ENCODE measurements around the gene RELT. TPM values are rescaled to one million over a fixed set of nuclear protein-coding genes. Genes with fewer than 3 reads are reported as not detected.

The RELT gene
- polyA plus RNA-seq, 4 donors: 0.67 to 3.3 (median 2.1) TPM

- FAIRE-seq (no peak), DNase-seq (no peak)
- Histone ChIP-seq H3K27ac (ENCODE audit: low read depth in 1 of 3, low read length in 2 of 3) (no peak overlapping the region), H3K36me3 (ENCODE audit: control insufficient read depth in 3 of 3, insufficient read depth in 2 of 3, low read depth in 1 of 3, low read length in 3 of 3) (peaks cover 0 to 26% (median 3%) of the 10 kb centered on the region in 3 donors), H3K27me3 (ENCODE audit: control insufficient read depth in 3 of 3, insufficient read depth in 3 of 3, low read length in 3 of 3) (no peaks in the 10 kb centered on the region), H3K4me1 (ENCODE audit: control insufficient read depth in 3 of 3, insufficient read depth in 2 of 3, low read depth in 1 of 3, low read length in 2 of 3) (peaks cover 2 to 24% (median 9%) of the 10 kb centered on the region in 3 donors), H3K9me3 (ENCODE audit: control insufficient read depth in 2 of 2, insufficient read depth in 1 of 2, low read depth in 1 of 2, low read length in 1 of 2) (no peaks in the 10 kb centered on the region), H3K4me3 (ENCODE audit: low read depth in 1 of 3, low read length in 3 of 3) (no peak overlapping the region)
- 74 to 87% (median 86%) methylated on average over 12 to 23 of the region's 23 CpGs for WGBS, 3 donors
Measured at GRCh38 chr11:73388265-73389133, 12.3 kb downstream of the RELT start.

- H3K36me3 ChIP-seq (ENCODE audit: control insufficient read depth in 3 of 3, insufficient read depth in 2 of 3, low read depth in 1 of 3, low read length in 3 of 3): peaks cover 0 to 31% (median 3%) of the 10 kb centered on the region in 3 donors
- no peak overlapping the region for H3K27ac ChIP-seq (ENCODE audit: low read depth in 1 of 3, low read length in 2 of 3)
- FAIRE-seq: no peak
- H3K4me3 ChIP-seq (ENCODE audit: low read depth in 1 of 3, low read length in 3 of 3): no peak overlapping the region
- H3K9me3 ChIP-seq (ENCODE audit: control insufficient read depth in 2 of 2, insufficient read depth in 1 of 2, low read depth in 1 of 2, low read length in 1 of 2): no peaks in the 10 kb centered on the region
- H3K27me3 ChIP-seq (ENCODE audit: control insufficient read depth in 3 of 3, insufficient read depth in 3 of 3, low read length in 3 of 3): no peaks in the 10 kb centered on the region
- DNase-seq: no peak
- WGBS, 3 donors: 84 to 89% (median 84%) methylated on average over 6 of the region's 6 CpGs
- peaks cover under 1 to 19% (median 5%) of the 10 kb centered on the region in 3 donors for H3K4me1 ChIP-seq (ENCODE audit: control insufficient read depth in 3 of 3, insufficient read depth in 2 of 3, low read depth in 1 of 3, low read length in 2 of 3)
Measured at GRCh38 chr11:73389134-73389525, 12.9 kb downstream of the RELT start.

- no peak for DNase-seq
- Histone ChIP-seq H3K4me1 (ENCODE audit: control insufficient read depth in 3 of 3, insufficient read depth in 2 of 3, low read depth in 1 of 3, low read length in 2 of 3) (peaks cover 0 to 17% (median 2%) of the 10 kb centered on the region in 3 donors), H3K27ac (ENCODE audit: low read depth in 1 of 3, low read length in 2 of 3) (no peak overlapping the region), H3K27me3 (ENCODE audit: control insufficient read depth in 3 of 3, insufficient read depth in 3 of 3, low read length in 3 of 3) (no peaks in the 10 kb centered on the region), H3K4me3 (ENCODE audit: low read depth in 1 of 3, low read length in 3 of 3) (no peak overlapping the region), H3K36me3 (ENCODE audit: control insufficient read depth in 3 of 3, insufficient read depth in 2 of 3, low read depth in 1 of 3, low read length in 3 of 3) (peaks cover 0 to 39% (median 3%) of the 10 kb centered on the region in 3 donors), H3K9me3 (ENCODE audit: control insufficient read depth in 2 of 2, insufficient read depth in 1 of 2, low read depth in 1 of 2, low read length in 1 of 2) (no peaks in the 10 kb centered on the region)
- WGBS, 3 donors: 42 to 65% (median 61%) methylated on average over 7 of the region's 7 CpGs
- FAIRE-seq: no peak
Measured at GRCh38 chr11:73389916-73390315, 13.7 kb downstream of the RELT start.

- 90 to 94% (median 94%) methylated on average over 12 of the region's 12 CpGs for WGBS, 3 donors
- no peaks in the 10 kb centered on the region for H3K9me3 ChIP-seq (ENCODE audit: control insufficient read depth in 2 of 2, insufficient read depth in 1 of 2, low read depth in 1 of 2, low read length in 1 of 2)
Measured at GRCh38 chr11:73390601-73391565, 14.7 kb downstream of the RELT start.

GRCh38 chr11:73391665-73392064 lies 15.5 kb downstream of the RELT start:
- FAIRE-seq: no peak
- Histone ChIP-seq H3K27ac (ENCODE audit: low read depth in 1 of 3, low read length in 2 of 3) (no peak overlapping the region), H3K36me3 (ENCODE audit: control insufficient read depth in 3 of 3, insufficient read depth in 2 of 3, low read depth in 1 of 3, low read length in 3 of 3) (peaks cover 0 to 48% (median 3%) of the 10 kb centered on the region in 3 donors), H3K4me3 (ENCODE audit: low read depth in 1 of 3, low read length in 3 of 3) (no peak overlapping the region), H3K9me3 (ENCODE audit: control insufficient read depth in 2 of 2, insufficient read depth in 1 of 2, low read depth in 1 of 2, low read length in 1 of 2) (no peaks in the 10 kb centered on the region), H3K4me1 (ENCODE audit: control insufficient read depth in 3 of 3, insufficient read depth in 2 of 3, low read depth in 1 of 3, low read length in 2 of 3) (peaks cover 0 to 3% (median 0%) of the 10 kb centered on the region in 3 donors), H3K27me3 (ENCODE audit: control insufficient read depth in 3 of 3, insufficient read depth in 3 of 3, low read length in 3 of 3) (no peaks in the 10 kb centered on the region)
- 92 to 95% (median 93%) methylated on average over 10 of the region's 10 CpGs for WGBS, 3 donors
- no peak for DNase-seq

More at GRCh38 chr11:73390601-73391565, 14.7 kb downstream of the RELT start:
- no peak overlapping the region for H3K27ac ChIP-seq (ENCODE audit: low read depth in 1 of 3, low read length in 2 of 3)
- DNase-seq: no peak
- no peak overlapping the region for H3K4me3 ChIP-seq (ENCODE audit: low read depth in 1 of 3, low read length in 3 of 3)
- peaks cover 0 to 47% (median 3%) of the 10 kb centered on the region in 3 donors for H3K36me3 ChIP-seq (ENCODE audit: control insufficient read depth in 3 of 3, insufficient read depth in 2 of 3, low read depth in 1 of 3, low read length in 3 of 3)
- FAIRE-seq: no peak
- no peaks in the 10 kb centered on the region for H3K27me3 ChIP-seq (ENCODE audit: control insufficient read depth in 3 of 3, insufficient read depth in 3 of 3, low read length in 3 of 3)
- H3K4me1 ChIP-seq (ENCODE audit: control insufficient read depth in 3 of 3, insufficient read depth in 2 of 3, low read depth in 1 of 3, low read length in 2 of 3): peaks cover 0 to 11% (median 0%) of the 10 kb centered on the region in 3 donors

- 93 to 95% (median 95%) methylated on average over 28 to 31 of the region's 31 CpGs for WGBS, 3 donors
- no peak overlapping the region for H3K4me3 ChIP-seq (ENCODE audit: low read depth in 1 of 3, low read length in 3 of 3)
- H3K9me3 ChIP-seq (ENCODE audit: control insufficient read depth in 2 of 2, insufficient read depth in 1 of 2, low read depth in 1 of 2, low read length in 1 of 2): no peaks in the 10 kb centered on the region
- peaks cover 0 to 51% (median 3%) of the 10 kb centered on the region in 3 donors for H3K36me3 ChIP-seq (ENCODE audit: control insufficient read depth in 3 of 3, insufficient read depth in 2 of 3, low read depth in 1 of 3, low read length in 3 of 3)
- DNase-seq (no peak), FAIRE-seq (no peak)
- no peaks in the 10 kb centered on the region for H3K27me3 ChIP-seq (ENCODE audit: control insufficient read depth in 3 of 3, insufficient read depth in 3 of 3, low read length in 3 of 3)
- peaks cover 0 to 3% (median 0%) of the 10 kb centered on the region in 3 donors for H3K4me1 ChIP-seq (ENCODE audit: control insufficient read depth in 3 of 3, insufficient read depth in 2 of 3, low read depth in 1 of 3, low read length in 2 of 3)
- H3K27ac ChIP-seq (ENCODE audit: low read depth in 1 of 3, low read length in 2 of 3): no peak overlapping the region
Measured at GRCh38 chr11:73392108-73393010, 16.2 kb downstream of the RELT start.

- DNase-seq: no peak
- Histone ChIP-seq H3K27me3 (ENCODE audit: control insufficient read depth in 3 of 3, insufficient read depth in 3 of 3, low read length in 3 of 3) (no peaks in the 10 kb centered on the region), H3K36me3 (ENCODE audit: control insufficient read depth in 3 of 3, insufficient read depth in 2 of 3, low read depth in 1 of 3, low read length in 3 of 3) (peaks cover 0 to 51% (median 3%) of the 10 kb centered on the region in 3 donors), H3K4me3 (ENCODE audit: low read depth in 1 of 3, low read length in 3 of 3) (no peak overlapping the region), H3K27ac (ENCODE audit: low read depth in 1 of 3, low read length in 2 of 3) (no peak overlapping the region), H3K4me1 (ENCODE audit: control insufficient read depth in 3 of 3, insufficient read depth in 2 of 3, low read depth in 1 of 3, low read length in 2 of 3) (peaks cover 0 to 3% (median 0%) of the 10 kb centered on the region in 3 donors), H3K9me3 (ENCODE audit: control insufficient read depth in 2 of 2, insufficient read depth in 1 of 2, low read depth in 1 of 2, low read length in 1 of 2) (no peaks in the 10 kb centered on the region)
- 91 to 93% (median 92%) methylated on average over 7 of the region's 7 CpGs for WGBS, 3 donors
- no peak for FAIRE-seq
Measured at GRCh38 chr11:73393011-73393380, 16.8 kb downstream of the RELT start.
